ENCODE data around the gene UBL7. TPM values are rescaled to one million over a fixed set of nuclear protein-coding genes. Genes with fewer than 3 reads are reported as not detected.

Gene UBL7
- total and polyA plus RNA-seq, 10 of the 15 experiments (the other 5 are each of a cell fraction or from before 2014, with no cell fraction given) = 25.9 to 145 (median 90.1) TPM

GRCh38 chr15:74460871-74461846, at the start of gene UBL7 (continued):
- TF ChIP-seq USF2 (IDR thresholded peaks at IDR 0.05; ENCODE audit: borderline replicate concordance, low read depth, low read length) (no peak), ZBTB40 (IDR thresholded peaks at IDR 0.05; ENCODE audit: borderline replicate concordance) (peak; percentile 97), ZBTB11 (CRISPR knock-in tag; IDR thresholded peaks at IDR 0.05) (0 out of 2 replicates have a peak, but pooled peaks have one; percentile 28), GATAD2B (conservative IDR thresholded peaks at IDR 0.05; ENCODE audit: low read depth) (0 out of 2 replicates have a peak, but pooled peaks have one; percentile 15), ZNF274 (IDR thresholded peaks at IDR 0.05; ENCODE audit: insufficient read depth, insufficient read length) (no peak), FOXK2 (IDR thresholded peaks at IDR 0.05) (peak; percentile 91), ZNF687 (IDR thresholded peaks at IDR 0.05) (peak; percentile 70; the same call in 1 of the 2 replicates), PRDM15 (CRISPR knock-in tag; IDR thresholded peaks at IDR 0.05) (no peak)

Measured in GM12878 (cell line).